Ovary (tissue), 3 donors: ENCODE results near the gene CST9L.

ENCODE experiments used
- CTCF ChIP-seq, 3 donors: fragments of 450-650 bp in 2 of 3; fragments of 200-600 bp in 1 of 3; IDR thresholded peaks; one replicate each; pipeline versions ENCODE4 v1.5.1 to v1.8.0; 2016 to 2022; ENCODE audit warnings: antibody characterized with exemption in 3 of 3, mild to moderate bottlenecking in 1 of 3
- POLR2A ChIP-seq: fragments of 450-650 bp; IDR thresholded peaks from one replicate; pipeline ENCODE4 v1.6.1; 2017; ENCODE audit warnings: antibody characterized with exemption, mild to moderate bottlenecking, moderate library complexity
- donor health status: DM: no; HTN: no; CAD: no.

GRCh38 chr20:23520185-23520584, 48.1 kb downstream of the CST9L start:
- TF ChIP-seq CTCF (IDR thresholded peaks at IDR 0.05) (no peak), POLR2A (no peak)
